ENCODE data around the gene ZNF521.

Gene ZNF521

DNA sequence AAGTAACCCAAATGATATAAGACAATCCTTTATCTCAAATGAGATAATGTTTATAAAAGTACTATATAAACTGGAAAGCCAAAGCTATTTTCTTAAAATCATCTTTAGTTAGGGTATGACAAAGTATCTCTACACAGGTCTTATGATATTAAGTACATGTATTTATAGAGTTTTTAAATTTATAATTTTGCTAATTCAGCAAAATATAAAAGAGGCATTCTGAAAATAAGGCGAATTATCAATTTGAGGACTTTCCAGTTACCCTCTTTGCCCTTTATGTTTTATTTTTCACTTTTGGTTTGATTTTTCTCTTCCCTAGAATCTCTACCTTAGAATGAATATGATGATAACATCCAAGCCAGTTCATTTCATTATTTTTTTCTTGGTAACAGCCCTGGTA, 115.2 kb downstream of the ZNF521 start:
- in situ Hi-C loops (cut with HindIII; ENCODE audit: low sequenced_read_pairs) = no loop called here
- DNase-seq (ENCODE audit: low read depth, low spot score) = no peak
- no peak overlapping the region for H3K4me3 ChIP-seq (ENCODE audit: low read depth, low read length)
- TF ChIP-seq, protein P1, sequence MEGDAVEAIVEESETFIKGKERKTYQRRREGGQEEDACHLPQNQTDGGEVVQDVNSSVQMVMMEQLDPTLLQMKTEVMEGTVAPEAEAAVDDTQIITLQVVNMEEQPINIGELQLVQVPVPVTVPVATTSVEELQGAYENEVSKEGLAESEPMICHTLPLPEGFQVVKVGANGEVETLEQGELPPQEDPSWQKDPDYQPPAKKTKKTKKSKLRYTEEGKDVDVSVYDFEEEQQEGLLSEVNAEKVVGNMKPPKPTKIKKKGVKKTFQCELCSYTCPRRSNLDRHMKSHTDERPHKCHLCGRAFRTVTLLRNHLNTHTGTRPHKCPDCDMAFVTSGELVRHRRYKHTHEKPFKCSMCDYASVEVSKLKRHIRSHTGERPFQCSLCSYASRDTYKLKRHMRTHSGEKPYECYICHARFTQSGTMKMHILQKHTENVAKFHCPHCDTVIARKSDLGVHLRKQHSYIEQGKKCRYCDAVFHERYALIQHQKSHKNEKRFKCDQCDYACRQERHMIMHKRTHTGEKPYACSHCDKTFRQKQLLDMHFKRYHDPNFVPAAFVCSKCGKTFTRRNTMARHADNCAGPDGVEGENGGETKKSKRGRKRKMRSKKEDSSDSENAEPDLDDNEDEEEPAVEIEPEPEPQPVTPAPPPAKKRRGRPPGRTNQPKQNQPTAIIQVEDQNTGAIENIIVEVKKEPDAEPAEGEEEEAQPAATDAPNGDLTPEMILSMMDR (IDR thresholded peaks at IDR 0.05; ENCODE audit: low read depth, low read length) = no peak

DNA sequence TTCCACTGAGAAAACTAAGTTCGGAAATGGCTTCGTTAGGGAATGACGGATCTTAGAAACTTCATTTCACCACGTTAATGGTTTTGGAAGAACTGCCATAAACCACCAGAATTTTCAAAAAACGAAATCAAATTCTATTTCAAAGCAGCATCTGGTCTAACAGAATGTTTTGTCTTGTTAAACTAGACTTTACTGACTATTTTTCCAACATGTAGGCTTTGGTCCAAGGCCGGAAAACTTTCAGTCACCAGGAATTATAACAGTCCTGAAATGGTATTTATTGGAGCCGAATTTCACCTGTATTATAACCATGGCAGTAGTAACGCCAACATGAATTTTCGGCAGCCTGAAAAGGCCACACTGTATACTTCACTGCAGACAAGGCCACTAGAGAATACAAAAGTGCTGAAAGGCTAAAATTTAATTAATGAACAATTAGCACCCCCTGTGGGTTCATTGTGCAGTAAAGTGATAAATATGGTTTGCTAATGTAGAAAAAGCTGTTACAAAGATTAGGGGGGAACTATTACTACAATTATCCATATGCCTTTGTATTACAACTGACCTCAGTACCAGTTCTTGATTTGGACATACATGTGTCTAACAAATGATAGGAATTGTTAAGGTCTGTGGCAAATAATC, 116.4 kb downstream of the ZNF521 start:
- H3K4me3 ChIP-seq (ENCODE audit: low read depth, low read length) = no peak overlapping the region
- no peak for DNase-seq (ENCODE audit: low read depth, low spot score)
- in situ Hi-C loops (cut with HindIII; ENCODE audit: low sequenced_read_pairs) = no loop called here
- TF ChIP-seq, protein P1 (IDR thresholded peaks at IDR 0.05; ENCODE audit: low read depth, low read length) = no peak

DNA sequence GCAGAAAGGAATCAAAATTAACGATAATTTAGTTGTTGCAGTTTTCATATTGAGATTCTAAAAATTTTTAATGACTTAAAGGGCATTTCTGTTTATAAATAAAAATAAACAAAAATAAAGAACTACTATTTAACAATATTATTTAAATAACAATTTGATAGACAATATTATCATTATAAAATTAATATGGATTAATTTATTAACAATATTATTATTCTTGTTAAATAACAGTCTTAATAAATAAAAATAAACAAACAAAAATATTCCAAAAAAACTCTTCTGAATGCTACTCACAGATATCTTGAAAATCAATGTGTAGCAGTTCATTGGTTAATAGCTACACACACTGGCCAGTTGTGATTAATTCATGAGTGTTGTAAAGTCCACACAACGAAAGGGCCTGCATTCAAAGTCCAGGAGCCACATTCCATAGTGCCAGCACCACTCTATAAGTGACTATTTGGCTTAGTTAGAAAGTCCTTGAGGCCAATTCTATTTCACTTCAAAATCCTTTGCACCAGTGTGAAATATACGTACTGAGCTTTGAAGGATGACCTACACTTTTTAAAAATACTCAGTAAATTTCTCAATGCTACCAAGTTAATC, 117.1 kb downstream of the ZNF521 start:
- in situ Hi-C loops (cut with HindIII; ENCODE audit: low sequenced_read_pairs) = no loop called here
- no peak overlapping the region for H3K4me3 ChIP-seq (ENCODE audit: low read depth, low read length)
- TF ChIP-seq, protein P1 (IDR thresholded peaks at IDR 0.05; ENCODE audit: low read depth, low read length) = no peak
- DNase-seq (ENCODE audit: low read depth, low spot score) = no peak

DNA sequence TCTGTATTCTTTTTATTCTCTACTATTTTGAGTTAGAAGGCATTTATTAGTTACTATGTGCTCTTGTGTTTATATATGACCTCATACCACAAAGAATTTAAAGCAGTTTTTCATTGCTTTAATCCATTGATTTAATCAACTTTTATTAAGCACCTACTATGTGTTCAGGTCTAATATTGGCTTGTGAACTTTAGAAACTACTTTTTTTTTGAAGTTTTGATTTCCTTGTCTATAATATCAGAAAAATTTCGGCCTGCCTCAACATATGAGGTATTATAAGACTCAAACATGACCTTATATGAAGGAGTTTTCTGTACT, 117.7 kb downstream of the ZNF521 start:
- H3K4me3 ChIP-seq (ENCODE audit: low read depth, low read length) = no peak overlapping the region
- in situ Hi-C loops (cut with HindIII; ENCODE audit: low sequenced_read_pairs) = no loop called here
- no peak for DNase-seq (ENCODE audit: low read depth, low spot score)
- TF ChIP-seq, protein P1 (IDR thresholded peaks at IDR 0.05; ENCODE audit: low read depth, low read length) = no peak

DNA sequence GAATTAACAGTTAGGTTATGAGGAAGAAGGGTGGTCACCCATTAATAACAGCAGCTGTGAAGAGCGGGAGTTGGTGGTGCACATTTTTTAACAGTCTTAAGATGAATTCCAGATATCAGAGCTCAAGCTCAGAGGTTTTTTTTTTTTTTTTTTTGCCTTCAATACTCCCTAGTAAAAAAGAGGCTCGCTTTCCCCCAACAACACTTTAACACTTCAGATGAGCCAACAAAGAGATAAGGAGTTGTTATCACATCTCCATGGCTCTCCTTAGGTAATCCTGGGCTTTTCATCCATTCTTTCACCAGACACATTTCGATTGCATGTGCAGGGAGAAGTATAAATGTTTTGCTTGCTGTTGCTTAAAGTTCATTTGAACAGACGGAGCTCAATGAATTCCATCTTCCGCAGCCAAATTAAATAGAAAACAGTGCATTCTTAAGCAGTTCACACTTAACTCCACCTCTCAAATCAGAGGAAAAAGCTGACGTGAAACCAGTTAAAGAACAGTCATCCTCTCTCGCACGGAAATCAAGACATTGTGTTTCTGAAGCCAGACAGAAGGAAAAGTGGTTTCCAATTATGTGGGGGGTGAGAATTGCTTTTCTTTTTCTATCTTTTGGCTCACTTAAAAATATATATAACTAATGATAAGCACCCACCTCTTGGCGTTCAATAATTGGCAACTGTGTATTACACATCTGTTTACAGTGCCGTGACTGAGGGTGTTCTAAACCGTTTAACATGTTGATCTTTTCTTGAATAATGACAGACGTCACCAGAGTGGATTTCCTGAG, 118.2 kb downstream of the ZNF521 start:
- TF ChIP-seq, protein P1 (IDR thresholded peaks at IDR 0.05; ENCODE audit: low read depth, low read length) = no peak
- peak; percentile 65 for DNase-seq (ENCODE audit: low read depth, low spot score)
- in situ Hi-C loops (cut with HindIII; ENCODE audit: low sequenced_read_pairs) = no loop called here
- H3K4me3 ChIP-seq (ENCODE audit: low read depth, low read length) = no peak overlapping the region

DNA sequence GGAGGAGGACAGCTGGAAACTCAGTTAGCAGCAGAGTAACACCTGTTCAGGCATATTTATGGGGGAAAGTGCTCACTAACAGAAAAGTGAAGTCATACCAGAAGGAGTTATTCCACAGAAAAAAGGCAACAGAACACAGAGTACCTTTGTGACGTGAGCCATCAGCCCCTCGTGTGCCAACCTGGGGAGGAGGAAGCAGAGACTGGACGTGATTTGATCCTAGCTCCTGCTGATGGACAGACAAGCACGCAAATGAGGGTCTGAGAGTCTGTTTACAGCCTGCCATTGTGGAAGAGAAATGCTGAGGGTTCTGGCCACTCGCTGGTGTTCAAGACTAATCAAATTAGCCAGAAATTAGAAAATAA, 120.7 kb downstream of the ZNF521 start:
- H3K4me3 ChIP-seq (ENCODE audit: low read depth, low read length) = no peak overlapping the region
- TF ChIP-seq, protein P1 (IDR thresholded peaks at IDR 0.05; ENCODE audit: low read depth, low read length) = no peak
- DNase-seq (ENCODE audit: low read depth, low spot score) = no peak
- in situ Hi-C loops (cut with HindIII; ENCODE audit: low sequenced_read_pairs) = no loop called here
